Central memory CD8-positive, alpha-beta T cell (primary cell): ENCODE measurements around the gene WDR7.

Experiments used
- ATAC-seq: fragments of 150-1000 bp; cut with Tn5 transposase; replicated peaks from 2 replicates; pipeline ENCODE4 v1.10.0; 2022; ENCODE audit warnings: mild to moderate bottlenecking, moderate FRiP score, moderate number of reproducible peaks; ENCODE audit not compliant: poor library complexity, severe bottlenecking; ENCODE audit errors: extremely low read depth
- DNase-seq, 2 donors: peaks; one replicate each; pipeline ENCODE4 v3.0.0; 2021; ENCODE audit warnings: low spot score in 2 of 2
- H3K27ac Mint-ChIP-seq: one replicate; pipeline ENCODE4 v1.8.0; 2022; ENCODE audit warnings: low read depth, mild to moderate bottlenecking, moderate library complexity, mixed read lengths
- H3K27me3 Mint-ChIP-seq: one replicate; pipeline ENCODE4 v1.8.0; 2022; ENCODE audit warnings: mixed read lengths
- H3K36me3 Mint-ChIP-seq: one replicate; pipeline ENCODE4 v1.8.0; 2022; ENCODE audit warnings: mild to moderate bottlenecking, moderate library complexity, mixed read lengths; ENCODE audit not compliant: insufficient read depth
- H3K4me1 Mint-ChIP-seq: one replicate; pipeline ENCODE4 v1.8.0; 2022; ENCODE audit warnings: mixed read lengths
- H3K4me3 Mint-ChIP-seq: one replicate; pipeline ENCODE4 v1.8.0; 2022; ENCODE audit warnings: mild to moderate bottlenecking, moderate library complexity, mixed read lengths
- H3K9me3 Mint-ChIP-seq: one replicate; pipeline ENCODE4 v1.8.0; 2022; ENCODE audit warnings: mixed read lengths

Gene WDR7

GRCh38 chr18:57054891-57055290 is 403.7 kb downstream of the WDR7 start:
- DNase-seq (no peak), ATAC-seq (no peak)
- H3K4me3 Mint-ChIP-seq: no peak overlapping the region
- H3K9me3 Mint-ChIP-seq: no peaks in the 10 kb centered on the region
- H3K27ac Mint-ChIP-seq: no peak overlapping the region
- no peaks in the 10 kb centered on the region for H3K36me3 Mint-ChIP-seq
- no peaks in the 10 kb centered on the region for H3K4me1 Mint-ChIP-seq
- H3K27me3 Mint-ChIP-seq: peaks cover 55% of the 10 kb centered on the region

DNA sequence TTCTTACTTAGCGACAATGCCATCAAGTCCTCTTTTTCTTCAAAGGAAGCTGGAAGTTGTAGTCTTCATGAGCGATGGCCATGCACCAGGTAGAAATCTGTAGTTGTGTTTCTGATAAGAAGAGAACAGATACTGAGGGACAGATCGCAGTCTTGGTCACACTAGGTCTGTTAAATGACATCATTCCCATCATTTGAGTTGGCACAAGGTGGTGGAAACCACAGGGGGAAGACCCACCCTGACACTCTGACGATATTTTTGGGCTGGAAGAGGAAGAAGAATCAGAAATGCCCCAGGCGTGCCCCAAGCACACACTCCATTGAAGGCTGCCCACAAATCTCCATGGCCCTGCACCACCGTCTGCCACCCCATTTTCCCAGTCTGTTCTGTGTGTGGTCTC is 406.7 kb downstream of the WDR7 start:
- DNase-seq: no peak
- Mint-ChIP-seq H3K27me3 (peaks cover 57% of the 10 kb centered on the region), H3K4me3 (no peak overlapping the region), H3K4me1 (no peaks in the 10 kb centered on the region), H3K36me3 (no peaks in the 10 kb centered on the region), H3K27ac (no peak overlapping the region), H3K9me3 (no peaks in the 10 kb centered on the region)
- no peak for ATAC-seq

DNA sequence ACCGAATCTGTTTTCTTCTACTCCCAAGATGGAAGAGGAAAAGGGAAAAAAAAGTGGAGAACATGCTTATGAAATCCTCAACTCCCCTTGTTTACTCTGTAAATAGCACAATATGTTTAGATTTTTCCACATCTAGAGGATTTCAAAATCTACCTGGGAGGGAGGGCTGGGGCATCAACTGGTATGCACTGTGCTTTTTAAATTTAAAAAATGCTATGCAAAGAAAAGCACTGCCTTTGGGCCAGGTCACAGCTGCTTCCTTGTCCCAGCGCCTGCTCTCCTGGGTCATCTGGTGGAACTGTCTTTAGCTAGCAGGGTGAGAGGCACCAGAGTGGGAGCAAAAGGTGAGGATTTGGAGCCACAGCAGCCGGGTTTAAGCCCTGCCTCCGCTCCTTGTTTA is 407.6 kb downstream of the WDR7 start:
- ATAC-seq (no peak), DNase-seq (no peak)
- Mint-ChIP-seq H3K27ac (no peak overlapping the region), H3K9me3 (no peaks in the 10 kb centered on the region), H3K36me3 (no peaks in the 10 kb centered on the region), H3K4me1 (no peaks in the 10 kb centered on the region), H3K4me3 (no peak overlapping the region), H3K27me3 (peaks cover 57% of the 10 kb centered on the region)

DNA sequence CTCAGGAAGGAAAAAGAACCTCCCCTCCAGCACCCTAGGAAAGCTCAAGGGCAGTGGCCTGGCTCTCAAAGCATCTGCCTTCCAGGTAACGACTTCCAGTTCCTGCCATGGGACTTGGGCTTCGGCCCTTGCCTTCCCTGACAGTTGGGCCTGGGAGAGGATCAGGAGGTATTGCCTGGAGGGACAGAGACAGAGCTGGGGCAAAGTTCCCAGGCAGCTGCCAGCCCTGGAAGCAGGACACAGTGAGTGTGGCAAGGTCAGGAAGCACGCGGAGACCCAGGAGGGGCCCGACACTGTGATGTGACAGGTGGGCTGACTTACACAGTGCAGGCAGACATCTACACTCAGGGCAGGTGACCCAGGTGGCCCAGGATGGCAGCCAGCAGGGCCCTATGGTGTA is 408.2 kb downstream of the WDR7 start:
- Mint-ChIP-seq H3K27ac (no peak overlapping the region), H3K4me1 (no peaks in the 10 kb centered on the region), H3K9me3 (no peaks in the 10 kb centered on the region), H3K4me3 (no peak overlapping the region), H3K36me3 (no peaks in the 10 kb centered on the region), H3K27me3 (peaks cover 56% of the 10 kb centered on the region)
- DNase-seq (no peak), ATAC-seq (no peak)

GRCh38 chr18:57060814-57061213 is 409.7 kb downstream of the WDR7 start:
- Mint-ChIP-seq H3K9me3 (no peaks in the 10 kb centered on the region), H3K27me3 (peaks cover 42% of the 10 kb centered on the region), H3K4me3 (no peak overlapping the region), H3K27ac (no peak overlapping the region), H3K36me3 (no peaks in the 10 kb centered on the region), H3K4me1 (no peaks in the 10 kb centered on the region)
- DNase-seq (no peak), ATAC-seq (no peak)

DNA sequence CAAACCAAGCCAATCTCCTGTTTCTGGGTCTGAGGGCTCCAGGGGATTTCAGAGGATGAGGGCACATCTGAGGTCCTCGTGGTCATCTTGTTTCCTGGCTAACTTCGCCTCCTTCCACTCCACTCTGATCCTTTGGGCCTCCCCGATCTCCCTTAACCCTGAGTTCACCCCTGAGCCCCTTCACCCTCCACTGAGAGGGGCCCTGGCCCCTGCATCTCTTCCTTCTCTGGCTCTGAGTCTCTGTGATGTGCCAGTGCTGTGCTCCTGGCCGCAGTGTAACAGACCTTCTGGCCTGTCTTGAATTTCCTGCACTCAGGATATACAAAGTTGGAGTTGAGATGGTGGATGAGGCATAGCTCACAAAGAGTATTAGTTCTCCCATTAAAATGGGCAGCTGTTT is 411.0 kb downstream of the WDR7 start:
- Mint-ChIP-seq H3K27me3 (peaks cover 28% of the 10 kb centered on the region), H3K36me3 (no peaks in the 10 kb centered on the region), H3K27ac (no peak overlapping the region), H3K4me3 (no peak overlapping the region), H3K4me1 (no peaks in the 10 kb centered on the region), H3K9me3 (no peaks in the 10 kb centered on the region)
- no peak for DNase-seq
- ATAC-seq: no peak

- Mint-ChIP-seq H3K9me3 (no peaks in the 10 kb centered on the region), H3K4me3 (no peak overlapping the region), H3K27ac (no peak overlapping the region), H3K36me3 (no peaks in the 10 kb centered on the region), H3K27me3 (peaks cover 22% of the 10 kb centered on the region), H3K4me1 (no peaks in the 10 kb centered on the region)
- DNase-seq (no peak), ATAC-seq (no peak)
Measured at GRCh38 chr18:57062844-57063243, 411.7 kb downstream of the WDR7 start.

GRCh38 chr18:57063601-57064103 is 412.5 kb downstream of the WDR7 start:
- no peak for ATAC-seq
- DNase-seq: no peak
- H3K27ac Mint-ChIP-seq: no peak overlapping the region
- H3K36me3 Mint-ChIP-seq: no peaks in the 10 kb centered on the region
- no peaks in the 10 kb centered on the region for H3K9me3 Mint-ChIP-seq
- no peaks in the 10 kb centered on the region for H3K4me1 Mint-ChIP-seq
- H3K4me3 Mint-ChIP-seq: no peak overlapping the region
- peaks cover 14% of the 10 kb centered on the region for H3K27me3 Mint-ChIP-seq

GRCh38 chr18:57073501-57074187 is 422.5 kb downstream of the WDR7 start:
- no peaks in the 10 kb centered on the region for H3K36me3 Mint-ChIP-seq
- peaks cover 15% of the 10 kb centered on the region for H3K27me3 Mint-ChIP-seq
- ATAC-seq (no peak), DNase-seq (no peak)
- no peak overlapping the region for H3K4me3 Mint-ChIP-seq
- H3K9me3 Mint-ChIP-seq: no peaks in the 10 kb centered on the region
- H3K27ac Mint-ChIP-seq: no peak overlapping the region
- H3K4me1 Mint-ChIP-seq: peaks cover 5% of the 10 kb centered on the region

GRCh38 chr18:57075716-57076400 is 424.7 kb downstream of the WDR7 start:
- Mint-ChIP-seq H3K4me3 (no peak overlapping the region), H3K27ac (no peak overlapping the region), H3K27me3 (peaks cover 17% of the 10 kb centered on the region), H3K4me1 (peaks cover 5% of the 10 kb centered on the region), H3K9me3 (no peaks in the 10 kb centered on the region), H3K36me3 (no peaks in the 10 kb centered on the region)
- DNase-seq (no peak), ATAC-seq (no peak)

DNA sequence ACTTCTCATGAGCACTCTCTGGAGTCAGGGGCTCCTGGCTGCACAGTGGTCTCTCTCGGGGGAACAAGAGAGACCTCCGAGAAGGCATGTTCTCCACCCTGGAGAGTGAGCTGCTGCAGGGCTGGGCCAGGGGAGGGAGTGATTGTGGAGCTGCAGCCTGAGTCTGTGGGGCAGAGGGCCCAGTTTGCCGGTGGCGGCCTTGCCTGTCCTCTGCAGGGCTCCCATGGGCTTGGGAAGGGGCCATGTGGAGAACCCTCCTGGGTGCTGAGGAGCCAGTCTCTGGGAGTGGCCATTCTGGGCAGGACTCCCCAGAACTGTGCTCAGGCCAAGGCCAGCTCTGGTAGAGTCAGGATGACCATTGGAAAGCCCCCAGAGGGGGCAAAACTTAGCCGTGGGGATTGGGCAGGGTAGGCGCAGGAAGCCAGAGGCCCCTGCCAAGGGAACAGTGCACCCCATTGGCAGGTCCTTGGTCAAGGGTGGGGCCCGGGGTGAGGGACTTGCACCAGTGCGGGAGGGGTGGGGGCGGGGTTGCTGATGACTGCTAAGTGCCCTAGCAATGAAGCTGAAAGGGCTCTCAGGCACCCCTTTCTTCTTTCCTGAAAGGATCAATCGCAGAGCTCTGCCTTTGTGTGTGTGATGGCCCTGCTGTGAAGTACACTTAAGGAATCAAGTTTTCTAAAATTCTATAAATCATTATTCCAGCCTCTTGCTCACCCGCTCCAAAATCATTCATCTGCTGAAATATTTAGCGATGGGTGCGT is 426.0 kb downstream of the WDR7 start:
- Mint-ChIP-seq H3K36me3 (no peaks in the 10 kb centered on the region), H3K4me3 (peak overlapping the region; percentile 44), H3K27ac (no peak overlapping the region), H3K9me3 (no peaks in the 10 kb centered on the region), H3K27me3 (peaks cover 19% of the 10 kb centered on the region), H3K4me1 (peaks cover 5% of the 10 kb centered on the region)
- ATAC-seq (no peak), DNase-seq (no peak)

DNA sequence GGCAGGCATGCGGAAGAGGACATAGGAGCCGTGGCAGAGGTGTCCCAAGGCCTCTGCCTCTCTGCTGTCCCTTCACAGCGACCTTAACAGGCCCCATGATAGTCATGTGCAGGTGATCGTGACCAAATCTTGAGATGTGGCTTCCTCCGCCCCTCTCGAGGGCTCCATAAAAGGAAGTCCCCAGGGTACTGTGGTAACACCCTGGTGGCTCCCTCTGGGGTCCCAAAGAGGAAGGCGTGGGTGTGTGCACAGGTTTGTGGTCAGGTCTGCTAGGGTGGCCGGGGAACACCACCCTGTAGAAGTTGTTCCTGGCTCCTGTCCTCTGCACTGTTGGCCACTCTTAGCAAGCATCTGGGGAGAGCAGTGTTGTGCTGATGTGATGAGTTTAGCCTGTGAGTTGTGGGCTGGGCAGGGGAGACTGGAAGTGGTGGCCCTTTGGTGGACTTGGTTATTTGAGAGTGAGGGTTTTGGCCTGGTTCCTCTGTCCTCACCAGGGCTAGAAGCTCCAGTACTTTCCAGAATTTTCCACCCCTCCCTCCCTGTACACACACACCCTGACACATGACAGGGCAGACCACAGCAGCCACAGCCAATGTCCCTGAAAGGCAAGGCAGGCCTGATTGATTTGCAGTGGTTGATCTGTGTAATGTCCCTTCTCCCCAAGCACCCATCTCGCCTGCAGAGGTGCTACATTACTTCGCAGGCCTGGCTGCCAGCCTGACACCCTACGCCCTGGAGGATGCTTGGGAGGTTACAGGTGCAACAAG is 426.8 kb downstream of the WDR7 start:
- ATAC-seq: peak; percentile 55

More for the DNA sequence above, 426.8 kb downstream of the WDR7 start:
- no peaks in the 10 kb centered on the region for H3K9me3 Mint-ChIP-seq
- H3K36me3 Mint-ChIP-seq: no peaks in the 10 kb centered on the region
- H3K27ac Mint-ChIP-seq: no peak overlapping the region
- H3K4me3 Mint-ChIP-seq: peak overlapping the region; percentile 44
- peaks cover 5% of the 10 kb centered on the region for H3K4me1 Mint-ChIP-seq
- peaks cover 19% of the 10 kb centered on the region for H3K27me3 Mint-ChIP-seq
- DNase-seq: no peak
